Endodermal cell (in vitro differentiated cells): ENCODE results near the gene LSM14A. TPM values are rescaled to one million over a fixed set of nuclear protein-coding genes. Genes with fewer than 3 reads are reported as not detected.

ENCODE experiments used
- DNase-seq: peaks from one replicate; pipeline ENCODE4 v3.0.0-alpha.2; 2017
- H3K27ac ChIP-seq: 2 replicates; pipeline ENCODE4 v1.5.1; 2013; ENCODE audit warnings: mild to moderate bottlenecking, low read depth, low read length, moderate library complexity
- H3K27me3 ChIP-seq: 2 replicates; pipeline ENCODE4 v1.6.1; 2013; ENCODE audit warnings: mild to moderate bottlenecking, low read length, moderate library complexity; ENCODE audit not compliant: insufficient read depth, control insufficient read depth, poor library complexity, severe bottlenecking
- H3K36me3 ChIP-seq: 2 replicates; pipeline ENCODE4 v1.7.0; 2013; ENCODE audit warnings: mild to moderate bottlenecking, low read length, moderate library complexity; ENCODE audit not compliant: control insufficient read depth, insufficient read depth
- H3K4me1 ChIP-seq: one replicate; pipeline ENCODE4 v1.7.0; 2013; ENCODE audit warnings: low read length; ENCODE audit not compliant: control insufficient read depth, insufficient read depth
- H3K4me3 ChIP-seq: 2 replicates; pipeline ENCODE4 v1.5.1; 2013; ENCODE audit warnings: mild to moderate bottlenecking, low read length, moderate library complexity
- H3K9ac ChIP-seq: 2 replicates; pipeline ENCODE4 v1.6.1; 2013; ENCODE audit warnings: mild to moderate bottlenecking, low read length, moderate library complexity; ENCODE audit not compliant: poor library complexity, severe bottlenecking; ENCODE audit errors: extremely low read depth
- H3K9me3 ChIP-seq: 2 replicates; pipeline ENCODE4 v1.6.1; 2013; ENCODE audit warnings: mild to moderate bottlenecking, low read length, moderate library complexity; ENCODE audit not compliant: control insufficient read depth
- H3K27ac Mint-ChIP-seq: 2 replicates; pipeline ENCODE4 v1.8.0; 2020; ENCODE audit warnings: mixed read lengths
- H3K27me3 Mint-ChIP-seq: 2 replicates; pipeline ENCODE4 v1.8.0; 2021; ENCODE audit warnings: mild to moderate bottlenecking, mixed read lengths; ENCODE audit not compliant: insufficient read depth
- H3K36me3 Mint-ChIP-seq: 2 replicates; pipeline ENCODE4 v1.8.0; 2020; ENCODE audit warnings: low read depth, mixed read lengths
- H3K4me1 Mint-ChIP-seq: 2 replicates; pipeline ENCODE4 v1.8.0; 2020; ENCODE audit warnings: mixed read lengths
- H3K4me3 Mint-ChIP-seq: 2 replicates; pipeline ENCODE4 v1.8.0; 2020; ENCODE audit warnings: mild to moderate bottlenecking, moderate library complexity, mixed read lengths
- H3K9me3 Mint-ChIP-seq: 2 replicates; pipeline ENCODE4 v1.8.0; 2020; ENCODE audit warnings: mild to moderate bottlenecking, mixed read lengths
- CTCF ChIP-seq: fragments of 200-600 bp; sonication (generic); conservative IDR thresholded peaks from 2 replicates; pipeline ENCODE4 v1.5.0; 2021; ENCODE audit warnings: antibody characterized with exemption, mild to moderate bottlenecking
- WGBS, 2 experiments: methylation state at CpG; one replicate each; pipeline versions ENCODE4 v1.1.5 to v1.1.7; 2013; ENCODE audit warnings: missing lambda C conversion rate in 2 of 2, mixed read lengths in 1 of 2; ENCODE audit not compliant: insufficient coverage in 1 of 2, insufficient read length in 1 of 2; 5-methylcytosine and 5-hydroxymethylcytosine counted together
- total RNA-seq, 2 donors: library from RNA; stranded (reverse); fragmentation: NEBNext Ultra II Directional in 1 of 2; extraction: Animal tissue kit (Norgen Biotek cat#: 25700) in 1 of 2; gene quantifications; 2 replicates in 1 of 2; 3 replicates in 1 of 2; pipeline ENCODE4 v1.2.1, GENCODE V29; 2021

LSM14A gene
- total RNA-seq, 2 donors from 2014 or later, result 188 to 192 TPM

DNA sequence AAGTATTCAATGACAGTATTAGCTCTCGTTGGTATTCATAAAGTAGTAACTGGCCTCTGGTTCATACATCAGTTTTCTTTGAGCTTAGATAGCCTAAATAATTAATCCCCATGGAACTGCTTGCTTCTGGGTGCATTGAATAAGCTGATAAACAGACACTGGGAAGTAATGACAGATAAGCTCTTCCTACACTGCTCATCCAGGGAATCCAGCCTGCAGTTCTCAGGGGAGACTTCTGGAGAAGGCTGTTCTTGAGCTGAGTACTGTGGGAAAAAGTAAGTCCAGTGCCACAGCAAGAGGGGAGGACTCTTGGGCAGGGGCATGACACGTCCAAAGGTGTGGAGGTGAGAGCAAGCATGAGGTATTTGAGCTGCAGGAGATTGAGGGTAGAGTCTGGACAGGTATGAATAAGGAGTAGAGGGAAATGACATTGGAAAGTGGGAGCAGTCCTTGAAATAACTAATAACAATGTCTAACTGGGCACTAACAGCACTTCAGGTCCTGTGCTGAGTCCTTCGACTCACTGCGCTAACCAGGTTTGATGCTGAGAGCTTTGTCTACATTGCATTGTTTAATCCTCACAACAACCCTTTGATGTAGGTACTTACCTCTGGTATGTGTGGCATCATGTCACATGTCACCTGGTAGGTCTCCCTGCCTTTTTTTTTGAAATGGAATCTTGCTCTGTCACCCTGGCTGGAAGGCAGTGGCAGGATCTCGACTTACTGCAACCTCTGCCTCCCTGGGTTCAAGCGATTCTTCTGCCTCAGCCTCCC, 89.2 kb downstream of the LSM14A start:
- Histone ChIP-seq H3K4me1 (no peaks in the 10 kb centered on the region), H3K27ac (peak overlapping the region; percentile 16), H3K4me3 (peak overlapping the region; percentile 46), H3K27me3 (no peaks in the 10 kb centered on the region), H3K9ac (no peak overlapping the region), H3K36me3 (no peaks in the 10 kb centered on the region), H3K9me3 (no peaks in the 10 kb centered on the region)
- Mint-ChIP-seq H3K4me3 (no peak overlapping the region), H3K27me3 (no peaks in the 10 kb centered on the region), H3K27ac (peak overlapping the region; percentile 41), H3K36me3 (no peaks in the 10 kb centered on the region), H3K9me3 (no peaks in the 10 kb centered on the region), H3K4me1 (peaks cover 24% of the 10 kb centered on the region)
- TF ChIP-seq CTCF, result no peak
- 90 to 98% methylated on average over 6 of the region's 6 CpGs for WGBS, 2 experiments
- DNase-seq, result no peak

- no peak for TF ChIP-seq CTCF
- H3K4me1 ChIP-seq, result no peaks in the 10 kb centered on the region
- peaks cover 26% of the 10 kb centered on the region for H3K4me1 Mint-ChIP-seq
- no peak overlapping the region for H3K27ac ChIP-seq
- H3K36me3 Mint-ChIP-seq, result peaks cover 3% of the 10 kb centered on the region
- H3K4me3 Mint-ChIP-seq, result no peak overlapping the region
- no peak overlapping the region for H3K4me3 ChIP-seq
- 93 to 97% methylated on average over 4 to 7 of the region's 8 CpGs for WGBS, 2 experiments
- H3K9me3 ChIP-seq, result no peaks in the 10 kb centered on the region
- no peak overlapping the region for H3K9ac ChIP-seq
- H3K27me3 ChIP-seq, result no peaks in the 10 kb centered on the region
- no peaks in the 10 kb centered on the region for H3K9me3 Mint-ChIP-seq
- H3K36me3 ChIP-seq, result no peaks in the 10 kb centered on the region
- no peak overlapping the region for H3K27ac Mint-ChIP-seq
- no peaks in the 10 kb centered on the region for H3K27me3 Mint-ChIP-seq
- no peak for DNase-seq
Observed at GRCh38 chr19:34263745-34264237, 91.5 kb downstream of the LSM14A start.

DNA sequence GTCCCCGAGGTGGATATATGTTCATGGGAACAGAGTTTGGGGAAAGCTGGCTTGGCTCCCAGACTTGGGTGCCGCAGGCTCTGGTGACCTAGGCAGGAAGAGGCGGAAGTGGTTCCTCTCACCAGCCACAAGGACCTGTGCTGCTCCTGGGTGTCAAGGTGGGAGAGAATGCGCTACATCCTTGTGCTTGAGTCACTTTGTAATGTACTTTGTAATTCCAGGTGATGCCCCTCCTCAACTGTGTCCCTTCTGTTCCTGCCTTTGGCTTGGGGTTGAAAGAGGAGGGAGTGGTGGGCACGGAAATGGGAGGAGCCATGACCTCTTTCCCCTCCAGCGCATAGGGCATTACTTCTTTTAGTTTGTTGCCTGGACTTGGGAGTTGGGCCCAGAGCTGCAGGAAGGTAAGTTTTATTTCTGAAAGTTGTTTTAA, 92.9 kb downstream of the LSM14A start:
- DNase-seq, result peak; percentile 71
- Mint-ChIP-seq H3K9me3 (no peaks in the 10 kb centered on the region), H3K4me1 (peaks cover 34% of the 10 kb centered on the region), H3K4me3 (no peak overlapping the region), H3K27ac (peak overlapping the region; percentile 64), H3K36me3 (peaks cover 3% of the 10 kb centered on the region), H3K27me3 (no peaks in the 10 kb centered on the region)
- no peak overlapping the region for H3K4me3 ChIP-seq
- H3K9me3 ChIP-seq, result no peaks in the 10 kb centered on the region
- H3K27ac ChIP-seq, result no peak overlapping the region
- no peak overlapping the region for H3K9ac ChIP-seq
- 85 to 96% methylated on average over 3 to 6 of the region's 6 CpGs for WGBS, 2 experiments
- TF ChIP-seq CTCF, result no peak
- H3K27me3 ChIP-seq, result no peaks in the 10 kb centered on the region
- no peaks in the 10 kb centered on the region for H3K36me3 ChIP-seq
- peaks cover 6% of the 10 kb centered on the region for H3K4me1 ChIP-seq
